HUES6 (cell line): Measurements from ENCODE around the gene KCNMA1.

ENCODE experiments used
- H3K27ac ChIP-seq: 2 replicates; pipeline ENCODE4 v1.7.0; 2013; ENCODE audit warnings: low read depth, mild to moderate bottlenecking, low read length, inconsistent platforms
- H3K27me3 ChIP-seq: 2 replicates; pipeline ENCODE4 v1.6.1; 2013; ENCODE audit warnings: low read length; ENCODE audit not compliant: control insufficient read depth, insufficient read depth
- H3K36me3 ChIP-seq: 2 replicates; pipeline ENCODE4 v1.6.1; 2013; ENCODE audit warnings: low read length; ENCODE audit not compliant: control insufficient read depth, insufficient read depth
- H3K4me1 ChIP-seq: 2 replicates; pipeline ENCODE4 v1.6.1; 2013; ENCODE audit warnings: low read length; ENCODE audit not compliant: control insufficient read depth, insufficient read depth
- H3K4me3 ChIP-seq: 2 replicates; pipeline ENCODE4 v1.5.1; 2013; ENCODE audit warnings: low read depth, low read length
- H3K9ac ChIP-seq: one replicate; pipeline ENCODE4 v1.6.1; 2013; ENCODE audit warnings: mild to moderate bottlenecking, low read length
- H3K9me3 ChIP-seq: 2 replicates; pipeline ENCODE4 v1.6.1; 2013; ENCODE audit warnings: low read depth, low read length; ENCODE audit not compliant: control insufficient read depth, insufficient read depth

The KCNMA1 gene

DNA sequence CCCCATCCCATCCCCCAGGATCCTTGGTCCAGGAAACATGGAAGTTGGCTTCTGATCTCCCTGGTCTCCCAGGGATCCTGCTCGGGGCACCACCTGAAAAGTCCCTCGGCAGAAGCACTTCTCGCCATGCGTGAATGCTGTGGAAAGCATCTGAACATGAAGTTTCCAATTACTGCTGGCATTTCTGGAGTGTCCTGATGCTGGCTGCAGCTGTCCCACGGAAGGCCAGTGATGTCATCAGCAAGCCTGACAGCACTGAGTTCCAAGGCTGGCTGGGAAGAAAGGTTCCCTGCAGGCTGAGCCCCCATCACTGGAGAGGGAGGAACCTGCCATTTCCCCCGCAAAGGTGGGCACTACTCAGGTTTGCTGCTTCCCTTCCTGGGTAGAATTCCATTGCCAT lies 71.4 kb downstream of the KCNMA1 start:
- no peak overlapping the region for H3K27ac ChIP-seq
- H3K4me1 ChIP-seq, result peaks cover 31% of the 10 kb centered on the region
- H3K9me3 ChIP-seq, result no peaks in the 10 kb centered on the region
- H3K36me3 ChIP-seq, result no peaks in the 10 kb centered on the region
- no peak overlapping the region for H3K9ac ChIP-seq
- no peak overlapping the region for H3K4me3 ChIP-seq
- 0 out of 2 replicates have a peak, but pooled peaks cover 5% of the 10 kb centered on the region for H3K27me3 ChIP-seq

GRCh38 chr10:77565590-77566023 lies 72.0 kb downstream of the KCNMA1 start:
- peak overlapping the region; percentile 61 for H3K9ac ChIP-seq
- H3K36me3 ChIP-seq, result no peaks in the 10 kb centered on the region
- H3K4me3 ChIP-seq, result peak overlapping the region; percentile 2; the same call in 1 of the 2 replicates
- H3K9me3 ChIP-seq, result no peaks in the 10 kb centered on the region
- H3K27me3 ChIP-seq, result 0 out of 2 replicates have a peak, but pooled peaks cover 5% of the 10 kb centered on the region
- peaks cover 31% of the 10 kb centered on the region for H3K4me1 ChIP-seq
- peak overlapping the region; percentile 52; the same call in 1 of the 2 replicates for H3K27ac ChIP-seq

GRCh38 chr10:77564731-77565589 lies 72.6 kb downstream of the KCNMA1 start:
- Histone ChIP-seq H3K27ac (peak overlapping the region; percentile 52), H3K9ac (peak overlapping the region; percentile 61), H3K9me3 (no peaks in the 10 kb centered on the region), H3K4me1 (peaks cover 31% of the 10 kb centered on the region), H3K36me3 (no peaks in the 10 kb centered on the region), H3K27me3 (0 out of 2 replicates have a peak, but pooled peaks cover 5% of the 10 kb centered on the region), H3K4me3 (peak overlapping the region; percentile 20; the same call in 1 of the 2 replicates)

DNA sequence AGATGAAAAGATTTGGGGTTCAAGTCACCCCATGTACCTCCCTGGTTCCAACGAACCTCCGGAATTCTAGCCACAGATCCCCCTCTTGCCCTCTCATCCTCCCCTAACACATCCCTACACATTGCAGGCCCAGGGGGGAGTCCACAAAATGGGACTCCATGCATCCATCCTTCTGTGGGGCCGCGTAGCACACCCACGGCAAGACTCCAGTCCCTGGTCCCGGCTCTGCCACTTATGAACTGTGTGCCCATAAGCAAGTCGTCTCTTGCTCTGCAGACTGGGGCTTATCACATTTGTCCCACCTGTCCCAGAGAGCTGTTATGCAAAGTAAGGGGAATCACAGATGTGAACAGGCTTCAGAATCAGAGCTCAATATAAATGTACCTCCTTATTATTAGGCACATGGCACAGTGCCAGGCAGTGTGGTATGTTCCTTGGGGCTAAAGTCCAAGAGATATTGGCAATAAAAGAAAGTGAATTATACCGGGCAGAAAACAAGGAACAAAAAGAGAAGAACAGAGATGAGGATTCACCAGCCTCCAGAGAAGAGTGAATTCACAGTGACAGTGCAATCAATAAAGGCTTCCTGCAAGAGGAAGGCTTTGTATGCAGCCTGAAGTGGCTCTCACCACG lies 73.9 kb downstream of the KCNMA1 start:
- Histone ChIP-seq H3K36me3 (no peaks in the 10 kb centered on the region), H3K9me3 (no peaks in the 10 kb centered on the region), H3K9ac (no peak overlapping the region), H3K27ac (no peak overlapping the region), H3K4me1 (peaks cover 31% of the 10 kb centered on the region), H3K27me3 (0 out of 2 replicates have a peak, but pooled peaks cover 5% of the 10 kb centered on the region), H3K4me3 (no peak overlapping the region)

DNA sequence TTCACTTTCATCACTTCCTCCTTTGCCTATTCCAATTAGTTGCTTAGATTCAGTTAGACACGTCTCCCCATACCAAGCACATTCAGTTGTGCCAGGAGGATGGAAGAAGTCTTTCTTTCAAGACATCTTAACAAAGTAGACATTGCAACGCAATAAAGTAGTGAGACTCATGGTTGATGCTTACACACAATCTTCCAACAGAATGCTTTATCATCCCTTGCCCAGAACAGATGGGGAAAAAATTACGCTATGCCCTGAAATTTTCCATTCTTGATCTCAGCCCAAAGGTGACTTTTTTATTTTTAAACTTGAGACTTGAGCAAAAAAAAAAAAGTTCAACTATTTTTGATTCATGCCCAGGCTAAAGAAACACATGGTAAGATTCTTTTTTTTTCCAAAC lies 74.9 kb downstream of the KCNMA1 start:
- no peak overlapping the region for H3K4me3 ChIP-seq
- peaks cover 31% of the 10 kb centered on the region for H3K4me1 ChIP-seq
- no peak overlapping the region for H3K9ac ChIP-seq
- no peaks in the 10 kb centered on the region for H3K9me3 ChIP-seq
- H3K27ac ChIP-seq, result no peak overlapping the region
- 0 out of 2 replicates have a peak, but pooled peaks cover 5% of the 10 kb centered on the region for H3K27me3 ChIP-seq
- H3K36me3 ChIP-seq, result no peaks in the 10 kb centered on the region

DNA sequence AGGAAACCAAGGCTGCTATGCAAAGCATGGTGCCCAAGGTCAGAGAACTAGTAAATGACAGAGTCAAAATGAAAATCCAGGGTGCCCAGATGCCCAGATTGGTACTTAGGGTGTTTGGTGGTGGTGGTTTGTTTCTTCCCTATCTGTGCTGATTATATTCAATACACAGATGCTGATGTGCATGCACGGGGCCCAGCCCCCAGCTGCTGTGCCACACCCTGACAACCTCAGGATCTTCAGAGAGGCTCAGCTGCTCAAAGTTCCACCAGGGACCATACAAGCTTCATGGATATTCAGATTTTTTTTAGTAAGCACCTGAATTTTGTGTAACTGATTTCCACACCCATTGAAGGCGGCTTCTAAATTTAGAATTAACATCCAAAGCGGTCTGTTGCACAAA lies 75.6 kb downstream of the KCNMA1 start:
- H3K36me3 ChIP-seq, result no peaks in the 10 kb centered on the region
- no peaks in the 10 kb centered on the region for H3K9me3 ChIP-seq
- 0 out of 2 replicates have a peak, but pooled peaks cover 5% of the 10 kb centered on the region for H3K27me3 ChIP-seq
- H3K4me1 ChIP-seq, result peaks cover 31% of the 10 kb centered on the region
- H3K4me3 ChIP-seq, result no peak overlapping the region
- H3K27ac ChIP-seq, result no peak overlapping the region
- no peak overlapping the region for H3K9ac ChIP-seq

GRCh38 chr10:77560471-77560870 lies 77.1 kb downstream of the KCNMA1 start:
- H3K4me1 ChIP-seq, result peaks cover 19% of the 10 kb centered on the region
- no peaks in the 10 kb centered on the region for H3K9me3 ChIP-seq
- no peak overlapping the region for H3K9ac ChIP-seq
- no peak overlapping the region for H3K4me3 ChIP-seq
- no peaks in the 10 kb centered on the region for H3K36me3 ChIP-seq
- H3K27ac ChIP-seq, result no peak overlapping the region
- no peaks in the 10 kb centered on the region for H3K27me3 ChIP-seq

DNA sequence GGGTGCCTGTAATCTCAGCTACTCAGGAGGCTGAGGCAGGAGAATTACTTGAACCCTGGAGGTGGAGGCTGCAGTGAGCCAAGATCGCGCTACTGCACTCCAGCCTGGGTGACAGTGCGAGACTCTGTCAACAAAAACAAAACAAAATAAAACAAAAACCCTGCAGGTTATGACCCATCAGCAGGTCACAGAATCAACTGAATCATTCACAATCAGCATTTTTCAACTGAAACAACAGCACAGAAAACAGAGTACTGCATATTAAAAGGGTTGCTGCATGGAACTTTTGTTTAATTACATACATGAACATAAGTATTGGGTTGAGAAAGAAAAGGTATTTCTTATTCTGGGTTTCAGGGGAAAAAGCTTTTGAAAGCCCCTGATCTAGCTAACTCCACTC lies 77.6 kb downstream of the KCNMA1 start:
- H3K4me3 ChIP-seq, result no peak overlapping the region
- no peaks in the 10 kb centered on the region for H3K27me3 ChIP-seq
- peaks cover 15% of the 10 kb centered on the region for H3K4me1 ChIP-seq
- H3K9ac ChIP-seq, result no peak overlapping the region
- H3K36me3 ChIP-seq, result no peaks in the 10 kb centered on the region
- H3K27ac ChIP-seq, result no peak overlapping the region
- H3K9me3 ChIP-seq, result no peaks in the 10 kb centered on the region

- H3K9me3 ChIP-seq, result no peaks in the 10 kb centered on the region
- no peak overlapping the region for H3K9ac ChIP-seq
- H3K36me3 ChIP-seq, result no peaks in the 10 kb centered on the region
- H3K27me3 ChIP-seq, result no peaks in the 10 kb centered on the region
- H3K4me1 ChIP-seq, result no peaks in the 10 kb centered on the region
- H3K4me3 ChIP-seq, result no peak overlapping the region
- H3K27ac ChIP-seq, result no peak overlapping the region
Observed at GRCh38 chr10:77556990-77557601, 80.5 kb downstream of the KCNMA1 start.

- no peak overlapping the region for H3K27ac ChIP-seq
- H3K9me3 ChIP-seq, result no peaks in the 10 kb centered on the region
- H3K27me3 ChIP-seq, result no peaks in the 10 kb centered on the region
- H3K36me3 ChIP-seq, result no peaks in the 10 kb centered on the region
- no peaks in the 10 kb centered on the region for H3K4me1 ChIP-seq
- no peak overlapping the region for H3K4me3 ChIP-seq
- no peak overlapping the region for H3K9ac ChIP-seq
Observed at GRCh38 chr10:77555591-77556212, 81.9 kb downstream of the KCNMA1 start.
